ENCODE data around the gene PRKN. TPM values are rescaled to one million over a fixed set of nuclear protein-coding genes. Genes with fewer than 3 reads are reported as not detected.

The PRKN gene
- total RNA-seq, 1 donor from 2014 or later = 5.1 TPM

DNA sequence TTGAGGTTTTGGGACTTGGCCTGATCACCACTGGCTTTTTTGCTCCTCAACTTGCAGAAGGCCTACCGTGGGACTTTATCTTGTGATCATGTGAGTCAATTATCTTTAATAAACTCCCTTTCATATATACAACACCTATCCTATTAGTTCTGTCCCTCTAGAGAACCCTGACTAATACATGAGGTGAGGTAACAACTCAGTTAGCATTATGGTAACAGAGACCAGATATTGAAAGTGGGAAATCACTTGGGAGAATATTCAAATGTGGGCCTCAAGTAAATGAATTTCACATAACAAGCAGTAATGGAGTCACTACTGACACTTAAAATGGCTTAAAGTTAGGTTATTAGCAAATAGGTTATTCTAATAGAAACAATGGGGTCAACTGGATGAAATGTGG, 1015.6 kb downstream of the PRKN start:
- TF ChIP-seq, protein P1, sequence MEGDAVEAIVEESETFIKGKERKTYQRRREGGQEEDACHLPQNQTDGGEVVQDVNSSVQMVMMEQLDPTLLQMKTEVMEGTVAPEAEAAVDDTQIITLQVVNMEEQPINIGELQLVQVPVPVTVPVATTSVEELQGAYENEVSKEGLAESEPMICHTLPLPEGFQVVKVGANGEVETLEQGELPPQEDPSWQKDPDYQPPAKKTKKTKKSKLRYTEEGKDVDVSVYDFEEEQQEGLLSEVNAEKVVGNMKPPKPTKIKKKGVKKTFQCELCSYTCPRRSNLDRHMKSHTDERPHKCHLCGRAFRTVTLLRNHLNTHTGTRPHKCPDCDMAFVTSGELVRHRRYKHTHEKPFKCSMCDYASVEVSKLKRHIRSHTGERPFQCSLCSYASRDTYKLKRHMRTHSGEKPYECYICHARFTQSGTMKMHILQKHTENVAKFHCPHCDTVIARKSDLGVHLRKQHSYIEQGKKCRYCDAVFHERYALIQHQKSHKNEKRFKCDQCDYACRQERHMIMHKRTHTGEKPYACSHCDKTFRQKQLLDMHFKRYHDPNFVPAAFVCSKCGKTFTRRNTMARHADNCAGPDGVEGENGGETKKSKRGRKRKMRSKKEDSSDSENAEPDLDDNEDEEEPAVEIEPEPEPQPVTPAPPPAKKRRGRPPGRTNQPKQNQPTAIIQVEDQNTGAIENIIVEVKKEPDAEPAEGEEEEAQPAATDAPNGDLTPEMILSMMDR (IDR thresholded peaks at IDR 0.05; ENCODE audit: unreplicated experiment) = no peak
- H3K4me3 Mint-ChIP-seq (ENCODE audit: unreplicated experiment) = no peak overlapping the region
- H3K4me1 Mint-ChIP-seq (ENCODE audit: unreplicated experiment) = no peaks in the 10 kb centered on the region
- H3K27me3 Mint-ChIP-seq (ENCODE audit: unreplicated experiment) = no peaks in the 10 kb centered on the region
- no peak for DNase-seq (ENCODE audit: low spot score)
- H3K27ac Mint-ChIP-seq (ENCODE audit: unreplicated experiment) = no peak overlapping the region
- H3K9me3 Mint-ChIP-seq (ENCODE audit: unreplicated experiment) = no peaks in the 10 kb centered on the region
- no peaks in the 10 kb centered on the region for H3K36me3 Mint-ChIP-seq (ENCODE audit: low read depth, unreplicated experiment)

DNA sequence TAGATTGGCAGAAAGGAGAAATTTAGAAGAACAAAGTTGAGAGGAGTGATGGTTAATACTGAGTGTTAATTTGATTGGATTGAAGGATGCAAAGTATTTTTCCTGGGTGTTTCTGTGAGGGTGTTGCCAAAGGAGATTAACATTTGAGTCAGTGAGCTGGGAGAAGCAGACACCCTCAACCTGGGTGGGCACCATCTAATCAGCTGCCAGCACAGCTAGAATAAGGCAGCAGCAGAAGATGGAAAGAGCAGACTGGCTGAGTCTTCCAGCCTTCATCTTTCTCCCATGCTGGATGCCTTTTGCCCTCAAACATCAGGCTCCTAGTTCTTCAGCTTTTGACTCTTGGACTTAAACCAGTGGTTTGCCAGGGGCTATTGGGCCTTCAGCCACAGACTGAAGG, 1016.1 kb downstream of the PRKN start:
- TF ChIP-seq, protein P1 (IDR thresholded peaks at IDR 0.05; ENCODE audit: unreplicated experiment) = no peak
- Mint-ChIP-seq H3K9me3 (ENCODE audit: unreplicated experiment) (no peaks in the 10 kb centered on the region), H3K4me1 (ENCODE audit: unreplicated experiment) (no peaks in the 10 kb centered on the region), H3K27me3 (ENCODE audit: unreplicated experiment) (no peaks in the 10 kb centered on the region), H3K36me3 (ENCODE audit: low read depth, unreplicated experiment) (no peaks in the 10 kb centered on the region), H3K4me3 (ENCODE audit: unreplicated experiment) (no peak overlapping the region), H3K27ac (ENCODE audit: unreplicated experiment) (no peak overlapping the region)
- no peak for DNase-seq (ENCODE audit: low spot score)

DNA sequence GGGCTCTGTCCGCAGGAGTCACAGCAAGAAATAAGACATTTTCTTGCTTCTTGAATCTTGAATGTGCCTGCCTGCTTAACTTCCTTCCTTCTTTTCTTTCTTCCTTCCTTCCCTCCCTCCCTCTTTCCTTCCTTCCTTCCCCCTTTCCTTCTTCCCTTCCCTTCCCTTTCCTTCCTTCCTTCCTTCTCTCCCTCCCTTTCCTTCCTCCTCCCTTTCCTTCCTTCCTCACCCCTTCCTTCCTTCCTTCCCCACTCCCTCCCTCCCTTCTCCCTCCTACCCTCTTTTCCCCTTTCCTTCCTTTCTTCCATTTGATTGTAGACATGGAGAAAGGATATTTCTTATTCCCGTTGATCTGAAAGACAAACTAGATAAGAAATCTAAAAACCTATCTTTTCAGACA, 1016.9 kb downstream of the PRKN start:
- Mint-ChIP-seq H3K4me1 (ENCODE audit: unreplicated experiment) (no peaks in the 10 kb centered on the region), H3K27me3 (ENCODE audit: unreplicated experiment) (no peaks in the 10 kb centered on the region), H3K4me3 (ENCODE audit: unreplicated experiment) (no peak overlapping the region), H3K36me3 (ENCODE audit: low read depth, unreplicated experiment) (no peaks in the 10 kb centered on the region), H3K27ac (ENCODE audit: unreplicated experiment) (no peak overlapping the region), H3K9me3 (ENCODE audit: unreplicated experiment) (no peaks in the 10 kb centered on the region)
- TF ChIP-seq, protein P1 (IDR thresholded peaks at IDR 0.05; ENCODE audit: unreplicated experiment) = no peak
- no peak for DNase-seq (ENCODE audit: low spot score)

DNA sequence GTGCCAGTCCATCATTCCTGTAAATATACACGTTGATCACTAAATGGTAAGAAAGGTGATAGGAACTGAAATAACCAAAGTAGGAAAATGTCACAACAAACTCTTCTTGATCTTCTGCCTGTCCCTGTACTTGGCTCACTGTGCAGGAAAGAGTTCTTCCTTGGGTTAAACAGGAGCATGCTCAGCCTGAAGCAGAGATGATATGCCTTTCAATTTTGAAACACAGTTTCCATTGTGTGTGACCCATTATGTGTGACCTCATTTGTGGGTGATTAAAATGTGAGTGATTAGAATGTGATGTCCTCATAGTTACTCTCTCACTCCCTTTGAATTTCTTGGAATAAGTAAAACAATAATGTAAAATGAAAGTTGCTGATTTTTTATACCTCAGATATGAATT, 1026.5 kb downstream of the PRKN start:
- no peaks in the 10 kb centered on the region for H3K9me3 Mint-ChIP-seq (ENCODE audit: unreplicated experiment)
- DNase-seq (ENCODE audit: low spot score) = no peak
- no peaks in the 10 kb centered on the region for H3K36me3 Mint-ChIP-seq (ENCODE audit: low read depth, unreplicated experiment)

DNA sequence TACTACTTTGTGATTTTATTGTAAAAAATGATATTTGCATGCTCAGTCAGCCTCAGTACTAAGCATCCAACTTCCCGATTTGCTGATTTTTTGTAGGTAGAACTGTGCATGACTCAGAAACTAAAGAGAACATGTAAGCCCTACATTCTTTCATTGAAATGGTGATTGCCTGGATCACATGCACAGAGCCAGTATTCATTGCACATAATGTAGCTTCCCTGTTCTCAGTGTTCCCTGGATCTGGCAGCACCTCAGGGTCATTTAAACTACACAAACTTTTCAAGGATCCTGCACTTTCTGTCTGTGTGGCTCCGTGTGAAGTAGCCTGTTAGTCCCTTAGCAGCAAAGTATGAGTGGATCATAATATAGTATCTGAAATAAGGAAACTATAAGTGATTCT, 1030.8 kb downstream of the PRKN start:
- Mint-ChIP-seq H3K4me3 (ENCODE audit: unreplicated experiment) (no peak overlapping the region), H3K27me3 (ENCODE audit: unreplicated experiment) (no peaks in the 10 kb centered on the region), H3K4me1 (ENCODE audit: unreplicated experiment) (no peaks in the 10 kb centered on the region), H3K36me3 (ENCODE audit: low read depth, unreplicated experiment) (no peaks in the 10 kb centered on the region), H3K9me3 (ENCODE audit: unreplicated experiment) (no peaks in the 10 kb centered on the region), H3K27ac (ENCODE audit: unreplicated experiment) (no peak overlapping the region)
- DNase-seq (ENCODE audit: low spot score) = no peak
- TF ChIP-seq, protein P1 (IDR thresholded peaks at IDR 0.05; ENCODE audit: unreplicated experiment) = no peak

More for the DNA sequence above, 1026.5 kb downstream of the PRKN start:
- no peaks in the 10 kb centered on the region for H3K27me3 Mint-ChIP-seq (ENCODE audit: unreplicated experiment)
- H3K4me3 Mint-ChIP-seq (ENCODE audit: unreplicated experiment) = no peak overlapping the region
- no peaks in the 10 kb centered on the region for H3K4me1 Mint-ChIP-seq (ENCODE audit: unreplicated experiment)
- TF ChIP-seq, protein P1 (IDR thresholded peaks at IDR 0.05; ENCODE audit: unreplicated experiment) = no peak
- H3K27ac Mint-ChIP-seq (ENCODE audit: unreplicated experiment) = no peak overlapping the region
